Sigmoid colon (tissue), 4 donors: ENCODE measurements around the gene OTUB2.

Experiments used
- EP300 ChIP-seq, 4 donors: sonication (generic); formaldehyde crosslinking; IDR thresholded peaks; one replicate each; pipeline ENCODE4 v1.6.1; 2017; ENCODE audit warnings: antibody characterized with exemption in 4 of 4
- POLR2A ChIP-seq, 2 donors: fragments of 450-650 bp; IDR thresholded peaks; one replicate each; pipeline ENCODE4 v1.6.1; 2016; ENCODE audit warnings: antibody characterized with exemption in 2 of 2, mild to moderate bottlenecking in 2 of 2, moderate library complexity in 2 of 2
- TF ChIP-seq, protein P1 (sequence below), 4 experiments: fragments of 450-650 bp in 3 of 4; fragments of 200-600 bp in 1 of 4; IDR thresholded peaks; one replicate each; pipeline ENCODE4 v1.5.1; 2016 to 2019; ENCODE audit warnings: antibody characterized with exemption in 4 of 4, mild to moderate bottlenecking in 3 of 4, moderate library complexity in 2 of 4

DNA sequence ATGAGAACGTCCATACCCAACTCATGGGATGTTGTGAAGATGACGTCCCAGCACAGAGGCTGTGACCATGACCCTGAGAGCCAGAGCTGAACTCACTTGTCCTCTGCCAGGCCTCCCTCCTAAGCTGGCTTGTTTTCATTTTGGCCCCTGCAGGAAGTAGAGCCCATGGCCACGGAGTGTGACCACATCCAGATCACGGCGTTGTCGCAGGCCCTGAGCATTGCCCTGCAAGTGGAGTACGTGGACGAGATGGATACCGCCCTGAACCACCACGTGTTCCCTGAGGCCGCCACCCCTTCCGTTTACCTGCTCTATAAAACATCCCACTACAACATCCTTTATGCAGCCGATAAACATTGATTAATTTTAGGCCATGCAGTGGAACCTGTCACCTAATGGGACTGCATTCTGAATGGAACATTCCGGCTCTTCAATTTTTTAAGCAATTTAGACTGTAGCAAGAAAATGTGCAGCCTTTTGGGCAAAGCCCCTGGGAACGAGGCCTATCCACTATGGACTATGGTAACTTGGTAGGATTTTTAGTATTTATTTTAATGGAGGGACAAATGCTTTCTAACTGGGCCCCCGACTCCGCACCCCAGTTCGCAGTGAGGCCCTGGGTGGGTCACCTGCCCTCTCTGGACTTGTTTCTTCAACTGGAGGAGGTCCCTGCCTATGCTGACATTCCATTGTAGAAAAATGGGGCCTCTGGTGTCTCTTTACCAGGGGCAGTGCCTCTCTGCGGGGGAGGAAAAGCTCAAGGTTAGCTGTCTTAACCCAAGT lies 19.6 kb downstream of the OTUB2 start:
- TF ChIP-seq, protein P1, sequence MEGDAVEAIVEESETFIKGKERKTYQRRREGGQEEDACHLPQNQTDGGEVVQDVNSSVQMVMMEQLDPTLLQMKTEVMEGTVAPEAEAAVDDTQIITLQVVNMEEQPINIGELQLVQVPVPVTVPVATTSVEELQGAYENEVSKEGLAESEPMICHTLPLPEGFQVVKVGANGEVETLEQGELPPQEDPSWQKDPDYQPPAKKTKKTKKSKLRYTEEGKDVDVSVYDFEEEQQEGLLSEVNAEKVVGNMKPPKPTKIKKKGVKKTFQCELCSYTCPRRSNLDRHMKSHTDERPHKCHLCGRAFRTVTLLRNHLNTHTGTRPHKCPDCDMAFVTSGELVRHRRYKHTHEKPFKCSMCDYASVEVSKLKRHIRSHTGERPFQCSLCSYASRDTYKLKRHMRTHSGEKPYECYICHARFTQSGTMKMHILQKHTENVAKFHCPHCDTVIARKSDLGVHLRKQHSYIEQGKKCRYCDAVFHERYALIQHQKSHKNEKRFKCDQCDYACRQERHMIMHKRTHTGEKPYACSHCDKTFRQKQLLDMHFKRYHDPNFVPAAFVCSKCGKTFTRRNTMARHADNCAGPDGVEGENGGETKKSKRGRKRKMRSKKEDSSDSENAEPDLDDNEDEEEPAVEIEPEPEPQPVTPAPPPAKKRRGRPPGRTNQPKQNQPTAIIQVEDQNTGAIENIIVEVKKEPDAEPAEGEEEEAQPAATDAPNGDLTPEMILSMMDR (IDR thresholded peaks at IDR 0.05) = no peak
- TF ChIP-seq POLR2A (IDR thresholded peaks at IDR 0.05) (no peak), EP300 (IDR thresholded peaks at IDR 0.05) (no peak)
